Measurements from ENCODE around the gene ARHGEF19. TPM values are rescaled to one million over a fixed set of nuclear protein-coding genes. Genes with fewer than 3 reads are reported as not detected.
"Not testable (repeated sequence)": the region's sequence is repeated elsewhere in the genome, so short reads cannot be mapped to it uniquely, and the experiment has no call there.

The ARHGEF19 gene
- total and polyA plus RNA-seq, 10 donors = 3.5 to 12.9 (median 7.8) TPM

DNA sequence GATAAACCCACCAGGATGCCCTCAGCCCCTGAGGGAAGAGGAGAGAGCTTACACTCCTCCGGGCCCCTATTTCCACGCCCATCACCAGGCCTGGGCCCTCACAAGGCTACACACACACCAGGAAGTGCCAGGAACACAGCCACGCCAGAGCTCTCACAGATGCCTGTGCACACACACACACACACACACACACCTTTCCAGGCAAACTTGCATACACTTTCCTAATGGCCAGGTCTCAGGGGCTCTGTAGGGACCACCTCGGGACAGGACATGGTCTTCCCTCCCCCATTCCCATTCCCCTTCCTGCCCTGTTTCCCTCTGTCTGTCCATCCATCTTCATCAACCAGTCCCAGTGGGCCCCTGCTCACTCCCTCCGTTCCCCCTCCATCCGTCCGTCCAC is 46.9 kb downstream of the ARHGEF19 start:
- H3K36me3 ChIP-seq = no peaks in the 10 kb centered on the region
- H3K4me3 ChIP-seq = no peak overlapping the region
- intact Hi-C loops (cut with DNase I; ENCODE audit: low total_unique reads) = no loop called here
- peaks cover 0 to 44% (median 0%) of the 10 kb centered on the region in 7 donors for H3K27me3 ChIP-seq (replicated peaks in 1 of 7)
- no peak for DNase-seq
- WGBS, 5 donors = 64 to 76% (median 71%) methylated on average over 7 of the region's 7 CpGs
- TF ChIP-seq POLR2AphosphoS5 (IDR thresholded peaks at IDR 0.05) = no peak
- TF ChIP-seq, protein P1, sequence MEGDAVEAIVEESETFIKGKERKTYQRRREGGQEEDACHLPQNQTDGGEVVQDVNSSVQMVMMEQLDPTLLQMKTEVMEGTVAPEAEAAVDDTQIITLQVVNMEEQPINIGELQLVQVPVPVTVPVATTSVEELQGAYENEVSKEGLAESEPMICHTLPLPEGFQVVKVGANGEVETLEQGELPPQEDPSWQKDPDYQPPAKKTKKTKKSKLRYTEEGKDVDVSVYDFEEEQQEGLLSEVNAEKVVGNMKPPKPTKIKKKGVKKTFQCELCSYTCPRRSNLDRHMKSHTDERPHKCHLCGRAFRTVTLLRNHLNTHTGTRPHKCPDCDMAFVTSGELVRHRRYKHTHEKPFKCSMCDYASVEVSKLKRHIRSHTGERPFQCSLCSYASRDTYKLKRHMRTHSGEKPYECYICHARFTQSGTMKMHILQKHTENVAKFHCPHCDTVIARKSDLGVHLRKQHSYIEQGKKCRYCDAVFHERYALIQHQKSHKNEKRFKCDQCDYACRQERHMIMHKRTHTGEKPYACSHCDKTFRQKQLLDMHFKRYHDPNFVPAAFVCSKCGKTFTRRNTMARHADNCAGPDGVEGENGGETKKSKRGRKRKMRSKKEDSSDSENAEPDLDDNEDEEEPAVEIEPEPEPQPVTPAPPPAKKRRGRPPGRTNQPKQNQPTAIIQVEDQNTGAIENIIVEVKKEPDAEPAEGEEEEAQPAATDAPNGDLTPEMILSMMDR (IDR thresholded peaks at IDR 0.05 in 8 of 11, conservative IDR thresholded peaks at IDR 0.05 in 3 of 11) = no peak
- no peak for TF ChIP-seq POLR2A (IDR thresholded peaks at IDR 0.05)
- H3K4me1 ChIP-seq = peaks cover 6 to 54% (median 39%) of the 10 kb centered on the region in 6 donors
- no peaks in the 10 kb centered on the region for H3K9me3 ChIP-seq
- H3K27ac ChIP-seq = no peak overlapping the region

DNA sequence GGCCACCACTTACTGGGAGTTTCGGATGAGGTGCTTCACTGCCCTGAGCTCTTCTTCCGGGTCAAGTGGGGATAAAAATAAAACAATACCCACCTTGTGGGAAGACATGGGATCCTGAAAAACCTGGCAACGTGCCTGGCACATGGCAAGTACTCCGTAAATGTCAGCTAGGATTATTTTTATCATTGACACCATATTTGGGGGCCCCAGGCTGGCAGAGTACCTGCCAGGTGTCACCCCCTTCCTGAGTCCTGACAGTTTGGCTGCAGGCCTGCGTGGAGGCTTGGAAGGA is 47.4 kb downstream of the ARHGEF19 start:
- peaks cover 0 to 39% (median 0%) of the 10 kb centered on the region in 7 donors for H3K27me3 ChIP-seq (replicated peaks in 1 of 7)
- no peaks in the 10 kb centered on the region for H3K36me3 ChIP-seq
- TF ChIP-seq POLR2A (IDR thresholded peaks at IDR 0.05) (no peak), POLR2AphosphoS5 (IDR thresholded peaks at IDR 0.05) (no peak)
- TF ChIP-seq, protein P1 (IDR thresholded peaks at IDR 0.05 in 8 of 11, conservative IDR thresholded peaks at IDR 0.05 in 3 of 11) = no peak
- peaks cover 6 to 54% (median 39%) of the 10 kb centered on the region in 6 donors for H3K4me1 ChIP-seq
- WGBS, 5 donors = 48 to 66% (median 55%) methylated on average over 5 of the region's 5 CpGs
- H3K4me3 ChIP-seq = no peak overlapping the region
- no peaks in the 10 kb centered on the region for H3K9me3 ChIP-seq
- no peak overlapping the region for H3K27ac ChIP-seq
- no peak for DNase-seq
- intact Hi-C loops (cut with DNase I; ENCODE audit: low total_unique reads) = no loop called here

DNA sequence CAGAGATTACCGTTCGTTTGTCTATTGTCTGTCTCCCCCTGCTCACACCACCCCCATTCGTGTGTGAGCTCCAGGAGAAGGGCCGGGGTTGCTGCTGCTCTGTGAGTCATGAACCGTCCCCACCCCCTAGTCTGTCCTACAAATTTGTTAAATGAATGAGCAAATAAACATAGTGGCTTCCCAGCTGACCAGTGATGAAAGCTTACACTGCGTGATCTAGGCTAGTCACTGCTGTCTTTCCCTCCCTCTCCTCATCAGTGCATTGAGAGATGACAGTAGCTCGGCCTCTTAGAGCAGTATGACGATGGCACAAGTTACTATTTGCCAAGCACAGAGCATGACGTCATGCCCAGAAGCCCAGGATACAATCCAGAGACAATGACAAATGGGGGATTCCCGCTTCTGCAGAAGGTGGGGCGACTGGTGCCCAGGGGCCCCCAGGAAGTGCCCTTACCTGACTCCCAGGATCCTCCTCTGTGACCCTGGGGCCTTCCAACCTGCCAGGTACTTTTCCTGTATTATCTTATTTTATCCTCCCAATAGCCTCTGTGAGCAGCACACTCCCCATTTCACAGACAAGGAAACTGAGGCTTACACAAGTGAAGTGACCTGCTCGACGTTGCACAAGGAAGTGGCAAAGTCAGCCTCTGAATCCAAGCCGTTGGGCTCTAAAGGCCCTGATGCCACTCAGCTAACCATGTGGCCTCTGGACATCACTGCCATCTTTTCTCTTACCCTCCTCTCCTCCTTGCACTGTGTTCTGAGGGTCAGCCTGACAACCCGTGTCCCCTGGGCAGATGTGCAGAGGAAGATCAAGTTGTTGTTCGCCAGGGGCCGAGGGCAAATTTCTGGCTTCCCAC is 48.0 kb downstream of the ARHGEF19 start:
- TF ChIP-seq, protein P1 (IDR thresholded peaks at IDR 0.05 in 8 of 11, conservative IDR thresholded peaks at IDR 0.05 in 3 of 11) = no peak
- TF ChIP-seq POLR2A (IDR thresholded peaks at IDR 0.05) = no peak
- TF ChIP-seq POLR2AphosphoS5 (IDR thresholded peaks at IDR 0.05) = no peak
- intact Hi-C loops (cut with DNase I; ENCODE audit: low total_unique reads) = no loop called here
- Histone ChIP-seq H3K9me3 (no peaks in the 10 kb centered on the region), H3K4me1 (peaks cover 6 to 53% (median 39%) of the 10 kb centered on the region in 6 donors), H3K36me3 (no peaks in the 10 kb centered on the region), H3K27me3 (replicated peaks in 1 of 7) (peaks cover 0 to 33% (median 0%) of the 10 kb centered on the region in 7 donors), H3K4me3 (no peak overlapping the region), H3K27ac (no peak overlapping the region)
- WGBS, 5 donors = 63 to 80% (median 72%) methylated on average over 17 of the region's 17 CpGs
- no peak for DNase-seq

DNA sequence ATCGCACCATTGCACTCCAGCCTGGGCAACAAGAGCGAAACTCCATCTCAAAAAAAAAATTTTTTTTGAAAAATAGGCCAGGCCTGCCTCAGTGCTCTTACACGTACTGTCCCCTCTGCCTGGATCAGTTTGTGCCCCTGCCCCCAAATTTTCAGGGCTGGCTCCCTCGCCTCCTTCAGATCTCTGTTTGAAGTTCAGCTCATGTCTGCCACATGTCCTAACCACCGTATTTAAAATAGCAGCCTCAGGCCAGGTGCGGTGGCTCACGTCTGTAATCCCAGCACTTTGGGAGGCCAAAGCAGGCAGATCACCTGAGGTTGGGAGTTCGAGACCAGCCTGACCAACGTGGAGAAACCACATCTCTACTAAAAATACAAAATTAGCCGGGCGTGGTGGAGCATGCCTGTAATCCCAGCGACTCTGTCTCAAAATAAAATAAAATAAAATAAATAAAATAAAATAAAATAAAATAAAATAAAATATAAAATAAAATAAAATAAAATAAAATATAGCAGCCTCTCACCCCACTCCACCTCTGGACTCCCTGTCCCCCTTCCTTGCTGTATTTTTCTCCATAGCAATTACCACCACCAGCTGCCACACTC is 48.7 kb downstream of the ARHGEF19 start:
- H3K27ac ChIP-seq; H3K4me3 ChIP-seq; DNase-seq; intact Hi-C loops (cut with DNase I; ENCODE audit: low total_unique reads); H3K36me3 ChIP-seq; H3K9me3 ChIP-seq: not testable (repeated sequence)
- Histone ChIP-seq H3K4me1 (peaks cover 3 to 46% (median 31%) of the 10 kb centered on the region in 6 donors), H3K27me3 (replicated peaks in 1 of 7) (peaks cover 0 to 27% (median 0%) of the 10 kb centered on the region in 7 donors)
- 86 to 92% (median 87%) methylated on average over 12 of the region's 12 CpGs for WGBS, 5 donors

Data from spleen (tissue), 11 donors.